DND-41 (cell line): ENCODE measurements around the gene GPR39.

Experiments
- ATAC-seq: fragments of 200-7000 bp; cut with Tn5 transposase; 3 replicates; pipeline ENCODE4 v1.9.1; 2021; ENCODE audit warnings: low read depth; ENCODE audit not compliant: insufficient read depth
- DNase-seq: peaks from one replicate; pipeline ENCODE4 v3.0.0-alpha.2; 2020
- H2AFZ ChIP-seq: 2 replicates; pipeline ENCODE4 v1.6.0; 2012; ENCODE audit warnings: low read depth, low read length
- H3K27ac ChIP-seq: 2 replicates; pipeline ENCODE4 v1.5.1; 2012; ENCODE audit warnings: low read length, inconsistent platforms
- H3K27me3 ChIP-seq: fragments of 200-600 bp; sonication (generic); 2 replicates; pipeline ENCODE4 v1.6.0; 2012; ENCODE audit warnings: low read length, mild to moderate bottlenecking, inconsistent platforms; ENCODE audit not compliant: insufficient read depth, poor library complexity
- H3K36me3 ChIP-seq: 2 replicates; pipeline ENCODE4 v1.5.1; 2012; ENCODE audit warnings: low read length, inconsistent platforms; ENCODE audit not compliant: insufficient read depth
- H3K4me1 ChIP-seq: 2 replicates; pipeline ENCODE4 v1.5.1; 2012; ENCODE audit warnings: mild to moderate bottlenecking, low read length; ENCODE audit not compliant: insufficient read depth
- H3K4me2 ChIP-seq: 2 replicates; pipeline ENCODE4 v1.6.0; 2012; ENCODE audit warnings: mild to moderate bottlenecking, moderate library complexity, low read length, inconsistent platforms; ENCODE audit not compliant: insufficient read depth
- H3K4me3 ChIP-seq, 2 experiments: fragments of 200-600 bp in 1 of 2; shearing (Covaris generic) in 1 of 2; 2 replicates each; pipeline ENCODE4 v1.5.1; 2012 to 2016; ENCODE audit warnings: inconsistent platforms in 2 of 2, low read length in 2 of 2, mild to moderate bottlenecking in 2 of 2, low read depth in 1 of 2, moderate library complexity in 1 of 2
- H3K79me2 ChIP-seq: 2 replicates; pipeline ENCODE4 v1.6.0; 2012; ENCODE audit warnings: low read length, inconsistent platforms; ENCODE audit not compliant: insufficient read depth
- H3K9ac ChIP-seq: 2 replicates; pipeline ENCODE4 v1.6.0; 2012; ENCODE audit warnings: low read depth, mild to moderate bottlenecking, inconsistent platforms, low read length, moderate library complexity
- H3K9me3 ChIP-seq: 2 replicates; pipeline ENCODE4 v1.5.1; 2012; ENCODE audit warnings: low read length, moderate library complexity, mild to moderate bottlenecking, inconsistent platforms; ENCODE audit not compliant: insufficient read depth, severe bottlenecking
- H4K20me1 ChIP-seq: 2 replicates; pipeline ENCODE4 v1.6.0; 2012; ENCODE audit warnings: low read length; ENCODE audit not compliant: insufficient read depth
- EZH2 ChIP-seq: IDR thresholded peaks from 3 replicates; pipeline ENCODE4 v1.6.1; 2012; ENCODE audit warnings: borderline replicate concordance, low read depth, mild to moderate bottlenecking, moderate library complexity, low read length, inconsistent platforms; ENCODE audit not compliant: severe bottlenecking
- TF ChIP-seq, protein P1 (sequence below): IDR thresholded peaks from 2 replicates; pipeline ENCODE4 v1.5.1; 2012; ENCODE audit warnings: borderline replicate concordance, low read length, moderate library complexity, mild to moderate bottlenecking; ENCODE audit not compliant: poor library complexity, severe bottlenecking; ENCODE audit errors: extremely low read depth

Gene GPR39

DNA sequence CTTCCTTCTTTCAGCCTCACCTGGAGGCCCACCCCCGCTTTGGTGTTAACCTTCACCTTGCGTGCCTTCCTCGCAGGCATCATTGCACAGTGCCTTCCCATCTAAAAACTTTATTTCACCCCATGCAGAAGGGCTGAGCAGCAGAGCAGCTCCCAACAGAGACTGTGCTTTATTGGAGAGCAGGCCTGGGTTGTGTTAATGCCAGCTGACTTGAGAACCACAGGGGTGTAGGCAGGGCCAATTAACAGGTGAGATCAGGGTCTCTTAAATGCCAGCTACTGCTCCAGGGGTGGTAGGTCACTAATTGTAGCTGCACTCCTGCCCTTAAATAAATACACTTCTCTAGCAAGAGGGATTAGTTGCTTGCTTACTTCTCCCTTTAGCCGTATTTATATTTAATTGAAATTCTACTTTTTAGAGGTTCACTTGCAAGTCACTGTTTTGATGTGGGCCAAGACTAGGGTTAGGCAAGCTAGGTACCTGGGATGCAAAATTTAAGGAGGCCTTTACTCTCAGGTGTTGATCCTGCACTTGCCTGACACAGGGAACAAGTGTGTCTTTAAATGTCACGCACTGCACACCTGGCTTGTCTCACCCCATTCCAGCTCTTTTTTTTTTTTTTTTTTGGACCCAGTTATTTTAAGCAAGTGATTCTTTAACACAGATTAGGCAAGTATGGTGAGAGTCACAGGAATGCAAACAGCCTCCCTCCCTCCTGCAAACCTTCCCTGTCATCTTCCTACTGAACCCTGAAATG, 198.9 kb downstream of the GPR39 start:
- H3K4me3 ChIP-seq = no peak overlapping the region
- H4K20me1 ChIP-seq = no peaks in the 10 kb centered on the region
- H3K27ac ChIP-seq = no peak overlapping the region
- H3K9me3 ChIP-seq = no peaks in the 10 kb centered on the region
- no peak overlapping the region for H3K4me2 ChIP-seq
- H3K36me3 ChIP-seq = no peaks in the 10 kb centered on the region
- H3K79me2 ChIP-seq = no peaks in the 10 kb centered on the region
- TF ChIP-seq, protein P1, sequence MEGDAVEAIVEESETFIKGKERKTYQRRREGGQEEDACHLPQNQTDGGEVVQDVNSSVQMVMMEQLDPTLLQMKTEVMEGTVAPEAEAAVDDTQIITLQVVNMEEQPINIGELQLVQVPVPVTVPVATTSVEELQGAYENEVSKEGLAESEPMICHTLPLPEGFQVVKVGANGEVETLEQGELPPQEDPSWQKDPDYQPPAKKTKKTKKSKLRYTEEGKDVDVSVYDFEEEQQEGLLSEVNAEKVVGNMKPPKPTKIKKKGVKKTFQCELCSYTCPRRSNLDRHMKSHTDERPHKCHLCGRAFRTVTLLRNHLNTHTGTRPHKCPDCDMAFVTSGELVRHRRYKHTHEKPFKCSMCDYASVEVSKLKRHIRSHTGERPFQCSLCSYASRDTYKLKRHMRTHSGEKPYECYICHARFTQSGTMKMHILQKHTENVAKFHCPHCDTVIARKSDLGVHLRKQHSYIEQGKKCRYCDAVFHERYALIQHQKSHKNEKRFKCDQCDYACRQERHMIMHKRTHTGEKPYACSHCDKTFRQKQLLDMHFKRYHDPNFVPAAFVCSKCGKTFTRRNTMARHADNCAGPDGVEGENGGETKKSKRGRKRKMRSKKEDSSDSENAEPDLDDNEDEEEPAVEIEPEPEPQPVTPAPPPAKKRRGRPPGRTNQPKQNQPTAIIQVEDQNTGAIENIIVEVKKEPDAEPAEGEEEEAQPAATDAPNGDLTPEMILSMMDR = no peak
- no peak for TF ChIP-seq EZH2
- H3K9ac ChIP-seq = no peak overlapping the region
- H3K4me1 ChIP-seq = no peaks in the 10 kb centered on the region
- no peak overlapping the region for H2AFZ ChIP-seq
- DNase-seq = no peak
- no peaks in the 10 kb centered on the region for H3K27me3 ChIP-seq
- ATAC-seq = no peak

DNA sequence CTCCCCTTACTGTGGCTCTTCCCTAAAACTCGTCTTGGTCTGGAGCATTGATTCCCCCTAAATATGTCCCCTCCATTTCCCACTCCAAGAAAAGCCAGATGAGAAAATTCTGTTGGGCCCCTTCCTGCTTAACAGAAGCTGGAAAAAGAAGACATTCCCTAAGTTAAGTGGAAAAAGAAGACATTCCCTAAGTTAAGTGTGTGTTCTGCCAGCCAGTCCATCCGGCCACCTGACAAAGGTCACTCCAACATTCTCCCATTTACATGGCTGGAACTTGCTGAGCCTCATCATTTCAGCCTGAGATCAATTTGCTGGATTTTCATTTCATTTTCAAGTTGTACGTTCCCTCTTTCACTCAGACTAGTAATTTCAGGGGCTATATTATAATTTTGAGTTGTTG, 201.4 kb downstream of the GPR39 start:
- ATAC-seq (no peak), DNase-seq (no peak)
- Histone ChIP-seq H3K36me3 (no peaks in the 10 kb centered on the region), H3K9ac (no peak overlapping the region), H3K27ac (no peak overlapping the region), H2AFZ (no peak overlapping the region), H4K20me1 (no peaks in the 10 kb centered on the region), H3K79me2 (no peaks in the 10 kb centered on the region), H3K27me3 (no peaks in the 10 kb centered on the region), H3K4me3 (no peak overlapping the region), H3K4me2 (no peak overlapping the region), H3K4me1 (no peaks in the 10 kb centered on the region), H3K9me3 (no peaks in the 10 kb centered on the region)
- TF ChIP-seq, protein P1 = no peak

DNA sequence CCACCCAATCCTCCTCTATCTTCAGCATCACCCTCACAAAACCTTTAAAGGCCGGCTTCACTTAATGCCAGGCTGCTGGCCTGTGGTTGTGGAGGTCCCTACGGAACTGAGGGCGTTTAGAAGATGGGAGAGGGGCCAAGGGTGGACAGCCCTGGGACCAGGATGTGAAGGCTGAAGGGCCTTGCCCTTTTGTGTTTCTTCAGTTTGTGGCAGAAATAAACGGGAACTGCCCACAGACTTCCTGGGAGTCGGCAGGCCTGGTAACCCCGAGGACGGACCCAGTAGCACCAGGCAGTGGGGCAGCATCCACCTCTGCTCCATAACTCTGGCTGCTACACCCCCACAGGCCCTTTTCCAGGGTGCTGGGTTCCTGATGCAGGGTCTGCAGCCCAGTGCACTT, 202.1 kb downstream of the GPR39 start:
- Histone ChIP-seq H3K36me3 (no peaks in the 10 kb centered on the region), H3K9me3 (no peaks in the 10 kb centered on the region), H3K79me2 (no peaks in the 10 kb centered on the region), H3K27ac (no peak overlapping the region), H3K27me3 (no peaks in the 10 kb centered on the region), H3K4me1 (no peaks in the 10 kb centered on the region), H2AFZ (no peak overlapping the region), H3K9ac (no peak overlapping the region), H4K20me1 (no peaks in the 10 kb centered on the region), H3K4me3 (no peak overlapping the region), H3K4me2 (no peak overlapping the region)
- no peak for TF ChIP-seq EZH2
- TF ChIP-seq, protein P1 = no peak
- DNase-seq = no peak
- ATAC-seq = no peak

DNA sequence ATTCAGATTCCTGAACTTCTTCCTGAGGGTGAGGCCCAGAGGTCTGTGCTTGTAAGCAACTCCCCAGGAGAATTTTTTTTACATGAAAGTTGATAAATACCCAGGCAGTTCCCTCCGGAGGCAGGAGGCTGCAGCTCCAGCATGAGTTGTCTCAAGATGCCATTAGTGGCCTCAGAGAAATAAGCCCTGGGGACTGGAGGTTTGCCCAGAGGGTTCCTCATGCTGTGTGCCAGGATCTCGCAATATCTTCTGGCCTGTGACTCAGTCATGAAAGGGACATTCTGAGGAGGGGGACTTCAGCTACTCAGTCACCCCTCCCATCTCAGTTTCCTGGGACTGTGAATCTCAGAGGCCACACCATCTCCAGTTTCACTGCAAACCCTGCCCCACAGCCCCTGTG, 203.5 kb downstream of the GPR39 start:
- no peaks in the 10 kb centered on the region for H3K4me1 ChIP-seq
- no peak overlapping the region for H2AFZ ChIP-seq
- TF ChIP-seq, protein P1 = no peak
- TF ChIP-seq EZH2 = no peak
- no peaks in the 10 kb centered on the region for H4K20me1 ChIP-seq
- H3K27me3 ChIP-seq = no peaks in the 10 kb centered on the region
- no peak for ATAC-seq
- H3K9ac ChIP-seq = no peak overlapping the region
- DNase-seq = no peak
- no peaks in the 10 kb centered on the region for H3K9me3 ChIP-seq
- H3K27ac ChIP-seq = no peak overlapping the region
- H3K4me3 ChIP-seq = no peak overlapping the region
- no peaks in the 10 kb centered on the region for H3K36me3 ChIP-seq
- no peaks in the 10 kb centered on the region for H3K79me2 ChIP-seq
- H3K4me2 ChIP-seq = no peak overlapping the region
